Hematopoietic multipotent progenitor cell treated with erythropoietin and hydrocortisone succinate and interleukin-3 and kit ligand, for 8 days (in vitro differentiated cells): ENCODE data around the gene LDLRAP1.
"Not testable (repeated sequence)": the region's sequence is repeated elsewhere in the genome, so short reads cannot be mapped to it uniquely, and the experiment has no call there.

ENCODE experiments used
- DNase-seq: peaks from one replicate; pipeline ENCODE4 v3.0.0-alpha.2; 2015

Gene LDLRAP1

GRCh38 chr1:25577134-25577920 is 33.9 kb downstream of the LDLRAP1 start:
- no peak for DNase-seq

GRCh38 chr1:25579292-25580252 is 36.2 kb downstream of the LDLRAP1 start:
- DNase-seq = no peak

GRCh38 chr1:25580927-25581326 is 37.5 kb downstream of the LDLRAP1 start:
- no peak for DNase-seq

- DNase-seq = no peak
Measured at GRCh38 chr1:25581764-25582163, 38.4 kb downstream of the LDLRAP1 start.

GRCh38 chr1:25583519-25584370 is 40.3 kb downstream of the LDLRAP1 start:
- no peak for DNase-seq

GRCh38 chr1:25586181-25586588 is 42.8 kb downstream of the LDLRAP1 start:
- no peak for DNase-seq

GRCh38 chr1:25587290-25587689 is 43.9 kb downstream of the LDLRAP1 start:
- DNase-seq = no peak

GRCh38 chr1:25588224-25588623 is 44.8 kb downstream of the LDLRAP1 start:
- DNase-seq = not testable (repeated sequence)

GRCh38 chr1:25588786-25589185 is 45.4 kb downstream of the LDLRAP1 start:
- not testable (repeated sequence) for DNase-seq

GRCh38 chr1:25590096-25590824 is 46.9 kb downstream of the LDLRAP1 start:
- DNase-seq = no peak

GRCh38 chr1:25593861-25594260 is 50.5 kb downstream of the LDLRAP1 start:
- DNase-seq = no peak

- DNase-seq = no peak
Measured at GRCh38 chr1:25594971-25595370, 51.6 kb downstream of the LDLRAP1 start.

GRCh38 chr1:25596641-25597040 is 53.2 kb downstream of the LDLRAP1 start:
- DNase-seq = not testable (repeated sequence)

GRCh38 chr1:25598879-25599278 is 55.5 kb downstream of the LDLRAP1 start:
- no peak for DNase-seq

- no peak for DNase-seq
Measured at GRCh38 chr1:25599969-25600610, 56.7 kb downstream of the LDLRAP1 start.

GRCh38 chr1:25600971-25601699 is 57.7 kb downstream of the LDLRAP1 start:
- DNase-seq = not testable (repeated sequence)

GRCh38 chr1:25603779-25604538 is 60.6 kb downstream of the LDLRAP1 start:
- DNase-seq = not testable (repeated sequence)

GRCh38 chr1:25607123-25607522 is 63.7 kb downstream of the LDLRAP1 start:
- DNase-seq = no peak

GRCh38 chr1:25608488-25609178 is 65.2 kb downstream of the LDLRAP1 start:
- peak; percentile 92 for DNase-seq
